GM21423 (cell line): ENCODE measurements around the gene ARHGAP30.

ENCODE experiments used
- ATAC-seq: cut with Tn5 transposase; IDR thresholded peaks from one replicate; pipeline ENCODE4 v1.9.1; 2021; ENCODE audit warnings: mild to moderate bottlenecking, moderate library complexity; ENCODE audit not compliant: unreplicated experiment

Gene ARHGAP30

GRCh38 chr1:161090617-161091016, 20.9 kb upstream of the ARHGAP30 start:
- no peak for ATAC-seq

DNA sequence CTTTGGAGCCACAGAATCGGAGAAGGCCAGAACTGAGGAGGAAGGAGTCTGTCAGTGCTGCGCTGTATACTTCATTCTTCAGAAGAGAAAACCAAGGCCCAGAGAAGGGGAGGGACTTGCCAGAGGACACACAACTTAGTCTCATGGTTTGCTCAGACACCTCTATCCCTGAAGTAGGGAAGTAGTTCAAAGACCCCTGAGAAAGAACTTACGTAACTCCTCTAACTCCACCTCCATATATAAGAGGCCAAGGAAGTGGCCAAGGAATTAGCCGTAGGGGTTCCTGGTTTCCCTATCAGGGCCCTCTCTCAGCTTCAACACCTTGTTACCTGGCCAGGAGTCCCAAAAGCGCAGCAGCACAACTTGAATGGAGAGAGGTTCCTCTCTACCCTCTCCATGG, 20.2 kb upstream of the ARHGAP30 start:
- no peak for ATAC-seq

DNA sequence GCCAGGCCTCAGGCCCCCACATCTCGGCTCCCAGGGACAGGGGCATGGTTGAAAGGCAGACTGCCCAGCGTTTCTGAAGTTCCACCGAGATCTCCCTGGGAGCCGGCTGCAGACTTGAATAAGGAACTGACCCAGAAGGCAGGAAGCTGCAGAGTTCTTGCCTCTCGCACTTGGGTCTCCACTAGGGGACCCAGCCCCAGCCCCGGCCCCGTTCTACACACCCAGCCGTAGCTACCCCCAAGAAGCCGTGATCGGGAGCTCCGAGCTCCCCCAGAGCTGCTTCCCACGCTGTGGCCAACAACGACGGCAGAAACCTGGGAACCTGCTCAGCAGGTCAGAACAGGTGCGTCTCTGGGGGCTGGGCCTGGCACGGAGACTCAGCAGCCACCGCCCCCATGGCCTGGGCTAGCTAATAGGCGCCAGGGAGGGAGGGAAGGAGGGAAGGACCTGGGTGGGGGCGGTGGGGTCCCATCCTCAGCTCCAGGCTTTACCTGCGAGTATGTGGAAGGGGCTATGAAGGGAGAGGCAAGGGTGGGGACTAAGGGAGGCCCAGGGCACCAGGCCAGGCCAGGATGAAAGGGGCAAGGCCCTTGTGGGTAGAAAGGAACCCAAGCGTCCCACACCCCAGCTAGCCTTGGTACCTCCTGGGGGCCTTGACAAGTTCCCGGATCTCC, 19.7 kb upstream of the ARHGAP30 start, which contains the start of gene NECTIN4:
Gene NECTIN4 (minus strand): TSS at position 308 of the 674 bp plus-strand sequence. CDS start 262 bp downstream, at position 46.
- ATAC-seq, result no peak

DNA sequence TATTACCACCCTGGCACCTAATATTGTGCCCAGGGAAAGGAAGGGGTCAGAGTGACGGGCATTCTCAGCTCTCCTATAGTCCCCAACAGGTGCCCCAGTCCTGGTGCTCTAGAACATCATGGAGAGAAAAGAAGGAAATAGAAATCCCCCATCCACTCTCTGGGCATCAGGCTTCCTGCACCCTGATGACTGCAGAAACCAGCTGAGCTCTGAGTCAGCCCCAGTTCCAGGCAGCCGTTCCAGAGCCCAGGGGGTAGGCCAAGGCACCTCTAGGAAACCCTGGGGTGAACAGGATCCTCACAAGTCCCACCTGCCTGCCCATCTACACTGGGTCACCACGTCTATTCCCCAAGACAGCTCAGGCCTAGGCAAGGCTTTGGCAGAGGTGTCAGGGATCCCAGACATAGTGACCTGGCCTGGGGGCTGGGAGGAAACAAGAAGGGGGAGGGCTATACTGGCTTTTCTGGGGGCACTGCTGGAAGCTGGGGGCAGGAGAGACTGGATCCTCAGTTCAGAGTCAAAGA, 19.0 kb upstream of the ARHGAP30 start:
- ATAC-seq, result no peak

GRCh38 chr1:161086457-161086856, 16.8 kb upstream of the ARHGAP30 start:
- no peak for ATAC-seq

GRCh38 chr1:161085165-161085564, 15.5 kb upstream of the ARHGAP30 start:
- no peak for ATAC-seq

- no peak for ATAC-seq
Observed at GRCh38 chr1:161084597-161084988, 14.9 kb upstream of the ARHGAP30 start.

GRCh38 chr1:161083748-161084596, 14.3 kb upstream of the ARHGAP30 start:
- ATAC-seq, result no peak

DNA sequence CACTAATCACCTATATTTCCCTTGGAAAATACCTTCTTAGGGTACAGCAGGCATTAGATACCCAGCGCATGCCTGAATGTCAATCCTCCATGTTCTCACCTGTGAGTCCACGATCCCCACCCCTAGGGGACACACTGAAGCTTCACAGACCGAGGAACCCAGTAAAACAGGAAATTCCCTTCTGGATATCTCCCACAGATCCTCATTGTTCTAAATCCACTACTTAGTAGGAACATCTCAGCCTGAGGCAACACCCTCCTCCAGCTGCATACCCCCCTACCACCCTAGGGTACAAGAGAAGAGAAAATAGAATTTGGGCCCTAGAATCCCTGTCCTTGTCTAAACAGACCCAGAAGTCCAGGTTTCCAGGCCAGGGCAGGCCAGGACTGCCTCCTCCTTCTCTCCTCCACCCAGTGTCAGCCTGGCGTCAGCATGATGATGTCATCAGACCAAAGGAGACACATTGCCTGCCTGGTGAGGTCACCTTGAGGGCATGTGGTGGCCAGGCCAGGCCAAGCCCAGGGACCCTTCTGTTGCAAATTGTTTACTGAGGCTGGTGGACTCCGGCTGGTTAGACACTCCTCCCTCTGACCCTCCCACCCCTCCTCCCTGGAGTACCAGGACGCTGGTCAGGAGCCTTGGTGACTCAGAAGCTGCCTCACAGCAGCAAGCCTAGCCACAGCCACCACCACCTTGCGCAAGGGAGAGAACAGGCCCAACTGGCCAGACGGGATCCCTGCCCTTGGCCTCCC, 13.5 kb upstream of the ARHGAP30 start:
- ATAC-seq, result no peak

GRCh38 chr1:161082483-161082882, 12.8 kb upstream of the ARHGAP30 start:
- ATAC-seq, result no peak

DNA sequence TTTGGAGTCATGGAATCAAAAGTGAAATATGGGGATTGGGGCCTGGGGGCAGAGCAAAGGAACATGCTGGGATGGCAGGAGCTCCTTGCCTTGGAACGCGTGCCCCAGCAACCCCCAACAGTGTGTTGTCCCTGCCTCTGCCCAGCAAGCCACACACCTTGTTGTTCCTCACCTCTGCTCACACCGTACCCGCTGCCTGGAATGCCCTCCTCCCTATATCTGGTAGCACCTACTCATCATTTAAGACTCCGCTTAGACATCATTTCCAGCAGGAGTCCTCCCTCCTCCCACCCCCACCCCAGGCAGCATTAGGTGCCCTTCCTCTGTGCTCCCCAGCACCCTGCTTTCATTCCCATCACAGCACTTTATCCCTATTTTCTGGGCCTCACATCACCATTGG, 11.8 kb upstream of the ARHGAP30 start:
- no peak for ATAC-seq

GRCh38 chr1:161080441-161081405, 11.0 kb upstream of the ARHGAP30 start:
- no peak for ATAC-seq

DNA sequence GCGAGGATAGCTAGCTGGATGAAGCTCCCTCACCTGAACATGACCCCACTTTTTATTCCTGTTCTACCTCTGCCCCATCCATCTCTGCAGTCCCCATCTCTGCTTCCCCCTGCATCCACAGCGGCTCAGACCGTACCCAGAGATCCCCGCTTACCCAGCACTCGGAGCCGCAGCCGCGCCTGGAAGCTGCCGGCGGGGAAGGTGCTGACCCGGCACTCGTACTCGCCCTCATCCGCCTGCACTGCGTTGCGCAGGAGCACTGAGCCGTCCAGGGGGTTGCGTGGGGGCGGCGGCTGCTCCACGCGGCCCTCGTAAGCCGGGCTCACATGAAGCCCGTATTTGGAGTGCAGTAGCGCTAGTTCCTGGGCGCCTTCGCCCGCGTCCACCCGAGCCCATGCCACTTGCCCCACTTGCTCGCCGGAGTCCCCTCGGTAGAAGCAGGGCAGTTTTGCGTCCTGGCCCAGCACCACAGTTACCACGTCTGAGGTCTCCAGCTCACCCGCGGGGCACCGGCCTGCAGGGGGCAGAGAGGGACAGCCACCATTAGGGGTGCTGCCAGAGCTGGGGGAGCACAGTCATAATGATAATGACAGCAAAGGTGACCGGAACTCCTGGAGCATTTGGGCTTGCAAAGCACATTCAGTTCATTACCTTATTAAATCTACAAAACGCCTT, 9.9 kb upstream of the ARHGAP30 start:
- no peak for ATAC-seq

DNA sequence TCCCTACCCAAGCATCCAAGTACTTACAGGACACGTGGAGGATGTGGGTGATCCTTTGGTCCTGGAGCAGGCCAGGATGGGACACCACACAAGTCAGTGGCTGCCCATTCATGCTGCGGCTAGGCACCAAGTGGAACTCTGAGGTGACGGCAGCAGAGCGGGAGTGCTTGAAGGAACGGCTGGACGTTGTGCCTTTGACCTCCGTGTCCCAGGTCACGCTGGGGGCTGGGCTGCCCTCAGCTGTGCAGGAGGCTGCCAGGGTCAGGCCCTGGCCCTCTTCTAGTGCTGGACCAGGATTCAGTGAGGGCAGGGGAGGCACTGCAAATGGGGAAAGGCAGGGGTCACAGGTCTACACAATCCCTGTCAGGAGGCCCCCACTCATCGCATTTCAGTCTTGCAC, 7.7 kb upstream of the ARHGAP30 start:
- ATAC-seq, result no peak

- ATAC-seq, result no peak
Observed at GRCh38 chr1:161076410-161076809, 6.7 kb upstream of the ARHGAP30 start.

DNA sequence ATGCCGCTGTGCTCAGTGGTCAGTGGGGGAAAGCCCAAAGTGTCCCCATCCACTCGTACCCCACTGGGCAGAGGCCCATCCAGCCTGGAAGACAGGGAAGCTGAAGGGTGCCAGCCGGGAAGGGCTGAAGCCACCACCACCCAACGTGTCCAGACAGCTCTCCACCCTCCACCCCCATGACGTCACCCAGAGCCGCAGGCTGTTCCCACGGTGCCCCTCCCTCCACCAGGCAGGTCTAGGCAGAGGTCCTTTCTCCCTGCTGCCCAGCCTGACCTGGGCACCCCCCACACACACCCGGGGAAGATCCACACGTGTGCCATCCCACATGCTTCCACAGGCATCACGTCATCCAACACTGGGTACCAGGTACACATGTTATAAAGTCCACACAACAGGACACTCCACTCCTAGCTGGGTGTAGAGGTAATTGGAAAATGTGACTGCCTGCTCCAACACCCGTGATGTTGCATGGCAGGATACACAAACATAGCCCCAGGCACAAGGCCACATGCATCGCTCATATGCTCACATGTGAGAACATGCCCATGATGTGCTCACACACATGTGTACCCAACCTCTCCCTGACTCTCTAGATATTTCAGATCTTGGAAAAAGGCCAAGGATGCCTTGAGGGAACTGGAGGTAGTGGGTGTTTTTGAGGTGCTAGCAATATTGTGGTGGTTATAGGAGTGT, 5.1 kb upstream of the ARHGAP30 start:
- ATAC-seq, result no peak

GRCh38 chr1:161073474-161074121, 3.9 kb upstream of the ARHGAP30 start:
- ATAC-seq, result no peak

DNA sequence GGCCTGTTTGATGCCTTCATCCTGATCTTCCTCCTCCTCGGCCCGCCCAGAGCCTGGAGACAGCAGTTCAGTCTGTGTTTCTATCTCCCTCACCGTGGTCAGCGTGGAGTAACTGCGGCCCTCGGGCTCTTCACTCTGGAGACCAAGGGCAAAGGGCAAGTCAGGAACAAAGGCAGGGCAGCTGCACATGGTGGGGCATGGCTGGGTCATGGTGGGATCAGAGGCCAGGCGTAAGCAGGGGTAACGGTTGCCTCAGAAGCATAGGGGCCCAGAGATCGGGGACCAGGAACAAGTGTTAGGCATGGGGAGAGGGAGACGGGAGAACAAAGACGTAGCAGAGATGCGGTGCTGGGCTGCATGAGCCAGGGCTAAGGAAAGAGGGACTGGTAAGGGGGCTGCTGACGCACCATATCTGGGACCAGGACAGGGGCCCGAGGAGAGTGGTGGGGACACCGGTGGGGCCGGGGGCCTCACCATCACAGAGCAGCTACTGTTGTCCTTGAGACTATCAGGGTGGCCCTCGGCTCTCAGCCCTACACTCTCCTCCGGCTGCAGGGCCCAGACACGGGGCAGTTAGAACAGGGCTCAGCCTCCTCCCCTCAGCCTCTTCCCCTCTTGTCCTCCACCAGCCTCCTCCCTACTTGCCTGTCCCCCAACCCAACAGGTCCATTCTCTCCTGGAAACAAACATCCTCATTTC, 3.2 kb upstream of the ARHGAP30 start:
- ATAC-seq, result no peak
